Measurements from ENCODE around the gene MYBL2.

DNA sequence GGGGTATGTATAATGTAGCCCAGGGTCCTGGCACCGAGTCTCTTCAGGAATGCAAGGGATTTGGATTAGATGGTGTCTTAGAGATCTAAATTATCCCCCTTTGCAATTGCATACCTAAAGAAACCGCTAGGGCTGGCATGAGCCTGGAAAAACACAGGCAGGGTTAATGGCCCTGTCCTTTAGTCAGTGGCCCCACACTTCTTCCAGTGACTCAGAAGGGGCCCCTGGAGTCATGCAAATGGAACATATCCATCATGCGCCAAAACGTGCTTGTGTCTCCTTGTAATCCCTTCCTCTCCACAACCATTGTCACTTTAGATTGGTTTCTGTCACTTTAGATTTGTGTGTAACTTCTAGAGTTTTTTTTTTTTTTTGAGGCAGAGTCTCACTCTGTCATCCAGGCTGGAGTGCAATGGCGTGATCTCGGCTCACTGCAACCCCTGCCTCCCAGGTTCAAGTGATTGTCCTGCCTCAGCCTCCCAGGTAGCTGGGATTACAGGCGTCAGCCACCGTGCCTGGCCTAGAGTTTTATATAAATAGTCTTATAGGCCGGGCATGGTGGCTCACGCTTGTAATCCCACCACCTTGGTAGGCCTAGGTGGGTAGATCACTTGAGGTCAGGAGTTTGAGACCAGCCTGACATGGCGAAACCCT is 8.7 kb upstream of the MYBL2 start:
- TF ChIP-seq JUND (IDR thresholded peaks at IDR 0.05) (no peak), CTCF (IDR thresholded peaks at IDR 0.05; ENCODE audit: low read depth, low read length, missing input control) (no peak), RAD21 (IDR thresholded peaks at IDR 0.05) (no peak), FOXA2 (IDR thresholded peaks at IDR 0.05) (no peak), REST (IDR thresholded peaks at IDR 0.05) (no peak), HNF4A (conservative IDR thresholded peaks at IDR 0.05) (no peak), SP1 (IDR thresholded peaks at IDR 0.05) (no peak), YY1 (IDR thresholded peaks at IDR 0.05) (no peak)
